ENCODE data around the gene TIMM44. TPM values are rescaled to one million over a fixed set of nuclear protein-coding genes. Genes with fewer than 3 reads are reported as not detected.

TIMM44 gene
- total and polyA plus RNA-seq, 9 donors = 29.8 to 110 (median 50.3) TPM

DNA sequence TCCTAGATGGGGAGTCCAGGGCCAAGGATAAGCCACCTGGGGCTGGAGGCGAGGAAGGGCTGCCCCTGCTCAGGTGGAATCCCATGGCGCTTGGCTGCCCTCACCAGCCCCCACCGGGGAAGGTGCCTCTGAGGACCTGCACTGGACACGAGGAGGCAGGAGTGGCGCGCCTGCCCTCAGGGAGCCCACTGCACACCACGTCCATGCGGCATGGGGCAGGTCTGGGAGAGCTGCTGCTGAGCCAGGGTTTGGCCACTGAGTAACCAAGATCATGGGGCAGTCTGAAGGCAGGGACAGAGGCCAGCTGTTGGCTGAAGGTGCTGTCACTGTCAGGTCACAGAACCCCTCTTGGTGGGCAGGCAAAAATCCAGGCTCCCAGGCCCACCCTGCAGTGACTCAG, 36.1 kb upstream of the TIMM44 start:
- Histone ChIP-seq H3K4me3 (no peak overlapping the region), H3K36me3 (no peaks in the 10 kb centered on the region), H3K27ac (no peak overlapping the region), H3K4me1 (ENCODE audit: insufficient read depth) (no peaks in the 10 kb centered on the region), H3K27me3 (no peaks in the 10 kb centered on the region), H3K9me3 (no peaks in the 10 kb centered on the region)
- intact Hi-C loops (cut with DNase I) = no loop called here
- TF ChIP-seq EP300 (IDR thresholded peaks at IDR 0.05) (no peak), POLR2A (IDR thresholded peaks at IDR 0.05) (no peak), CTCF (IDR thresholded peaks at IDR 0.05) (no peak)
- 85 to 90% (median 85%) methylated on average over 8 of the region's 8 CpGs for WGBS, 3 donors
- DNase-seq = no peak

GRCh38 chr19:7979011-7979410, 35.5 kb upstream of the TIMM44 start:
- H3K36me3 ChIP-seq = no peaks in the 10 kb centered on the region
- WGBS, 3 donors = 78 to 91% (median 82%) methylated on average over 10 of the region's 10 CpGs

DNA sequence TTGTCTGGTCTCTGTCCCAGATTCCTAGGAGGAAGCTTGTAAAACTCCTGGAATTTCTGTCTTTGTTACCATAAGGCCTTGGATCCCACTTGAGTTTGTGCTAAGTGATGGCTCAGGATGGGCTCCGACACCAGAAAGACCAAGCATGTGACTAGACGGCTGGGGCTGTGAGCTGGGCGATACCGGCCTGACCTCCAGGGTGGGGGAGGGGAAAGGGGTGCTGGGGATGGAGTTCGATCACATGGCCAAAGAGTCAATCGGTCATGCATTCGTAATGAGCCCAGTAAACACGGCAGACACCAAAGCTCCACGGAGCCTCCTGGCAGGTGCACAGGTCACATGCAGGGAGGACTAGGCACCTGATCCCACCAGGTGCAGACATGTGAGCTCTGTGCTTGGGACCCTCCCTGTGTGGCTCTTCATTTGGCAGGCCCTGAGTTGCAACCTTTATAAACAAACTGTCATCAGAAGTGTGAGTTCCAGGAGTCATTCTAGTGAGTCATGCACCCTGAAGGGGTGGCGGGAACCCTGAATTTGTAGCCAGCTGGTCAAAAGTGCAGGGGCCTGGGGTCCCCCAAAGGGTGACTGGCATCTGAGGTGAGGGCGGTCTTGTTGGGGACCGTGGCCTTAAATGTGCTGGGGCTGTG, 34.8 kb upstream of the TIMM44 start:
- H3K27me3 ChIP-seq = no peaks in the 10 kb centered on the region
- no peak for DNase-seq
- intact Hi-C loops (cut with DNase I) = no loop called here
- H3K9me3 ChIP-seq = no peaks in the 10 kb centered on the region
- no peak overlapping the region for H3K27ac ChIP-seq
- H3K4me3 ChIP-seq = no peak overlapping the region
- TF ChIP-seq POLR2A (IDR thresholded peaks at IDR 0.05) (no peak), EP300 (IDR thresholded peaks at IDR 0.05) (no peak), CTCF (IDR thresholded peaks at IDR 0.05) (no peak)
- no peaks in the 10 kb centered on the region for H3K36me3 ChIP-seq
- no peaks in the 10 kb centered on the region for H3K4me1 ChIP-seq (ENCODE audit: insufficient read depth)
- 74 to 84% (median 76%) methylated on average over 12 of the region's 12 CpGs for WGBS, 3 donors

More at GRCh38 chr19:7979011-7979410, 35.5 kb upstream of the TIMM44 start:
- Histone ChIP-seq H3K4me1 (ENCODE audit: insufficient read depth) (no peaks in the 10 kb centered on the region), H3K27me3 (no peaks in the 10 kb centered on the region), H3K27ac (no peak overlapping the region), H3K9me3 (no peaks in the 10 kb centered on the region), H3K4me3 (no peak overlapping the region)
- intact Hi-C loops (cut with DNase I) = no loop called here
- no peak for DNase-seq
- TF ChIP-seq CTCF (IDR thresholded peaks at IDR 0.05) (no peak), POLR2A (IDR thresholded peaks at IDR 0.05) (no peak)

DNA sequence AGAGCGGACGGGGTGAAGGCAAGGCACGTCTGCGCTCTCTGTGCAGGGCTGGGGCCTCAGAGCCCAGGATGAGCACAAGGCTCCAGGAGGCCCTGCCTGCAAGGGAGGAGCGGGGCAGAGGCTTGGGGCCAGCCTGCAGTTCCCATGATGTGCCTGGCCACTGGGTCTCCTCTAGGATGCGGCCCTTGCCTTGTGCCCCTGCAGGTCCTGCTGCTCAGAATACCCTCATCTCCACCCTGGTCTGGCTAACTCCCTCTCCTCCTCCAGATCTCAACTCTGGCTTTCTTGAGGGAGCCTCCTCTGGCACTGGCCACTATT, 34.2 kb upstream of the TIMM44 start:
- H3K4me1 ChIP-seq (ENCODE audit: insufficient read depth) = no peaks in the 10 kb centered on the region

More for the DNA sequence above, 34.2 kb upstream of the TIMM44 start:
- TF ChIP-seq EP300 (IDR thresholded peaks at IDR 0.05) = no peak
- no peak for TF ChIP-seq POLR2A (IDR thresholded peaks at IDR 0.05)
- TF ChIP-seq CTCF (IDR thresholded peaks at IDR 0.05) = no peak
- Histone ChIP-seq H3K36me3 (no peaks in the 10 kb centered on the region), H3K9me3 (no peaks in the 10 kb centered on the region), H3K27ac (no peak overlapping the region), H3K4me3 (no peak overlapping the region), H3K27me3 (no peaks in the 10 kb centered on the region)
- WGBS, 3 donors = 94 to 97% (median 97%) methylated on average over 6 of the region's 6 CpGs
- no peak for DNase-seq
- intact Hi-C loops (cut with DNase I) = no loop called here

Data from ovary (tissue), 9 donors.